ENCODE measurements around the gene KCNE2. TPM values are rescaled to one million over a fixed set of nuclear protein-coding genes. Genes with fewer than 3 reads are reported as not detected.

The KCNE2 gene
- total RNA-seq, 1 experiment from 2014 or later = not detected

GRCh38 chr21:34352556-34352955, 11.2 kb upstream of the KCNE2 start:
- POLR2A ChIA-PET = no interaction called here
- Histone ChIP-seq H3K27ac (ENCODE audit: low read depth, low read length) (no peak overlapping the region), H2AFZ (ENCODE audit: low read depth, low read length, poor library complexity, severe bottlenecking) (no peak overlapping the region), H3K27me3 (ENCODE audit: insufficient read depth, low read length) (no peaks in the 10 kb centered on the region), H3K79me2 (ENCODE audit: insufficient read depth, low read length) (no peaks in the 10 kb centered on the region), H3K4me1 (ENCODE audit: control insufficient read depth in 1 of 2, insufficient read depth in 2 of 2, low read length in 2 of 2) (peaks cover 0 to 4% of the 10 kb centered on the region in 2 experiments; a peak in 1 of 4 replicates), H3K4me3 (replicated peaks in 1 of 2; ENCODE audit: low read depth in 1 of 2, low read length in 2 of 2) (no peak overlapping the region), H3K4me2 (ENCODE audit: low read length) (no peak overlapping the region), H3K9me3 (ENCODE audit: control insufficient read depth in 1 of 2, insufficient read depth in 1 of 2, low read depth in 1 of 2, low read length in 2 of 2) (no peaks in the 10 kb centered on the region), H3K9ac (ENCODE audit: low read length) (no peak overlapping the region), H3K9me2 (ENCODE audit: insufficient read depth) (no peaks in the 10 kb centered on the region), H3K36me3 (ENCODE audit: control insufficient read depth in 1 of 2, insufficient read depth in 2 of 2, low read length in 2 of 2) (no peaks in the 10 kb centered on the region), H4K20me1 (ENCODE audit: insufficient read depth) (no peaks in the 10 kb centered on the region)
- no peak for DNase-seq (ENCODE audit: low read depth, low spot score)
- BruUV-seq (replicated peaks) = no TSS peak
- intact Hi-C loops (cut with micrococcal nuclease) = no loop called here
- CTCF ChIA-PET = interaction anchor here (0.8 kb wide), 1 partner anchor 428 kb away, joined by 3 read pairs; no protein-coding TSS in a partner anchor
- TF ChIP-seq REST (IDR thresholded peaks at IDR 0.05; ENCODE audit: low read depth) (no peak), YY1 (IDR thresholded peaks at IDR 0.05; ENCODE audit: extremely low read depth, insufficient replicate concordance, low read depth, low read length) (no peak), POLR2A (IDR thresholded peaks at IDR 0.05; ENCODE audit: borderline replicate concordance, extremely low read depth, insufficient read depth, insufficient read length) (no peak), ELF1 (IDR thresholded peaks at IDR 0.05; ENCODE audit: borderline replicate concordance, low read depth) (no peak), EZH2phosphoT487 (IDR thresholded peaks at IDR 0.05; ENCODE audit: borderline replicate concordance) (no peak), FOSL1 (IDR thresholded peaks at IDR 0.05; ENCODE audit: low read depth) (no peak), TCF7L2 (IDR thresholded peaks at IDR 0.05; ENCODE audit: borderline replicate concordance, extremely low read depth, insufficient read depth, insufficient read length) (no peak), EZH2 (IDR thresholded peaks at IDR 0.05) (no peak), SRF (IDR thresholded peaks at IDR 0.05; ENCODE audit: low read depth) (no peak), RAD21 (IDR thresholded peaks at IDR 0.05; ENCODE audit: low read depth) (no peak), CEBPB (IDR thresholded peaks at IDR 0.05; ENCODE audit: low read depth) (no peak), ATF3 (IDR thresholded peaks at IDR 0.05) (no peak), SIN3A (IDR thresholded peaks at IDR 0.05; ENCODE audit: low read depth) (no peak), POLR2AphosphoS5 (IDR thresholded peaks at IDR 0.05; ENCODE audit: low read depth, low read length) (no peak), JUND (IDR thresholded peaks at IDR 0.05) (no peak)
- no peak for ATAC-seq
- RAD21 ChIA-PET (ENCODE audit: low non-redundant PET in 1 of 2, low total read pairs in 2 of 2, uncharacterized antibody in 2 of 2, unreplicated experiment in 2 of 2) = no interaction called here
